ENCODE results near the gene ESPN.
A peak's percentile ranks its signal among the peaks of the same experiment; 100 is the strongest.

Gene ESPN

GRCh38 chr1:6466751-6467150, 42.2 kb downstream of the ESPN start:
- DNase-seq (ENCODE audit: low spot score) = no peak

- DNase-seq (ENCODE audit: low spot score) = no peak
Observed at GRCh38 chr1:6467224-6467623, 42.6 kb downstream of the ESPN start.

GRCh38 chr1:6467744-6468688, 43.4 kb downstream of the ESPN start:
- DNase-seq (ENCODE audit: low spot score) = no peak

- DNase-seq (ENCODE audit: low spot score) = no peak
Observed at GRCh38 chr1:6468729-6469461, 44.3 kb downstream of the ESPN start.

- no peak for DNase-seq (ENCODE audit: low spot score)
Observed at GRCh38 chr1:6470132-6471085, 45.8 kb downstream of the ESPN start.

- no peak for DNase-seq (ENCODE audit: low spot score)
Observed at GRCh38 chr1:6471086-6471969, 46.8 kb downstream of the ESPN start.

- no peak for DNase-seq (ENCODE audit: low spot score)
Observed at GRCh38 chr1:6471970-6472368, 47.4 kb downstream of the ESPN start.

- no peak for DNase-seq (ENCODE audit: low spot score)
Observed at GRCh38 chr1:6472391-6472790, 47.8 kb downstream of the ESPN start.

- no peak for DNase-seq (ENCODE audit: low spot score)
Observed at GRCh38 chr1:6473156-6473555, 48.6 kb downstream of the ESPN start.

GRCh38 chr1:6473974-6474814, 49.6 kb downstream of the ESPN start:
- DNase-seq (ENCODE audit: low spot score) = no peak

GRCh38 chr1:6474815-6475282, 50.3 kb downstream of the ESPN start:
- DNase-seq (ENCODE audit: low spot score) = no peak

GRCh38 chr1:6475381-6476133, 51.0 kb downstream of the ESPN start:
- peak; percentile 86 for DNase-seq (ENCODE audit: low spot score)

GRCh38 chr1:6476483-6476882, 51.9 kb downstream of the ESPN start:
- DNase-seq (ENCODE audit: low spot score) = no peak

- DNase-seq (ENCODE audit: low spot score) = no peak
Observed at GRCh38 chr1:6477039-6477820, 52.7 kb downstream of the ESPN start.

GRCh38 chr1:6481820-6482219, 57.2 kb downstream of the ESPN start:
- no peak for DNase-seq (ENCODE audit: low spot score)

GRCh38 chr1:6483017-6483760, 58.6 kb downstream of the ESPN start:
- no peak for DNase-seq (ENCODE audit: low spot score)

- DNase-seq (ENCODE audit: low spot score) = no peak
Observed at GRCh38 chr1:6483761-6484117, 59.2 kb downstream of the ESPN start.

- DNase-seq (ENCODE audit: low spot score) = no peak
Observed at GRCh38 chr1:6484826-6485167, 60.2 kb downstream of the ESPN start.

Measured in GM03348 (cell line).